Stimulated activated CD8-positive, alpha-beta memory T cell treated with anti-CD3 and anti-CD28 coated beads, Interleukin-15, amount 100 ng/mL, for 24 hours (primary cell): ENCODE measurements around the gene LANCL2.

Source experiments
- DNase-seq: peaks from one replicate; pipeline ENCODE4 v3.0.0-alpha.2; 2020; ENCODE audit warnings: low read depth

LANCL2 gene

GRCh38 chr7:55438085-55438756, 73.1 kb downstream of the LANCL2 start:
- DNase-seq = no peak

GRCh38 chr7:55438757-55439525, 73.8 kb downstream of the LANCL2 start:
- no peak for DNase-seq

GRCh38 chr7:55439627-55440026, 74.5 kb downstream of the LANCL2 start:
- no peak for DNase-seq

- DNase-seq = no peak
These were observed 75.0 kb downstream of the LANCL2 start for GRCh38 chr7:55440040-55440690.

- DNase-seq = no peak
These were observed 75.9 kb downstream of the LANCL2 start for GRCh38 chr7:55441002-55441401.

- no peak for DNase-seq
These were observed 76.8 kb downstream of the LANCL2 start for GRCh38 chr7:55441774-55442522.

GRCh38 chr7:55444786-55445185, 79.6 kb downstream of the LANCL2 start:
- no peak for DNase-seq

- no peak for DNase-seq
These were observed 83.4 kb downstream of the LANCL2 start for GRCh38 chr7:55448526-55448925.

- DNase-seq = no peak
These were observed 84.3 kb downstream of the LANCL2 start for GRCh38 chr7:55449205-55449991.

- DNase-seq = no peak
These were observed 84.9 kb downstream of the LANCL2 start for GRCh38 chr7:55449992-55450535.

GRCh38 chr7:55452971-55453370, 87.8 kb downstream of the LANCL2 start:
- no peak for DNase-seq

- DNase-seq = no peak
These were observed 92.7 kb downstream of the LANCL2 start for GRCh38 chr7:55457801-55458200.

- DNase-seq = no peak
These were observed 93.2 kb downstream of the LANCL2 start for GRCh38 chr7:55458351-55458750.

- no peak for DNase-seq
These were observed 98.6 kb downstream of the LANCL2 start for GRCh38 chr7:55463686-55464262.

- no peak for DNase-seq
These were observed 99.3 kb downstream of the LANCL2 start for GRCh38 chr7:55464422-55464821.

- no peak for DNase-seq
These were observed 100.6 kb downstream of the LANCL2 start for GRCh38 chr7:55465691-55466090.

GRCh38 chr7:55467047-55467593, 102.0 kb downstream of the LANCL2 start:
- DNase-seq = no peak

GRCh38 chr7:55468495-55468894, 103.4 kb downstream of the LANCL2 start:
- no peak for DNase-seq

GRCh38 chr7:55469271-55469681, 104.1 kb downstream of the LANCL2 start:
- no peak for DNase-seq

- DNase-seq = no peak
These were observed 104.6 kb downstream of the LANCL2 start for GRCh38 chr7:55469721-55470120.

- no peak for DNase-seq
These were observed 105.1 kb downstream of the LANCL2 start for GRCh38 chr7:55470261-55470660.
